Chondrocyte (in vitro differentiated cells): ENCODE measurements around the gene CPPED1. TPM values are rescaled to one million over a fixed set of nuclear protein-coding genes. Genes with fewer than 3 reads are reported as not detected.
A peak's percentile ranks its signal among the peaks of the same experiment; 100 is the strongest.

Experiments used
- DNase-seq: peaks from one replicate; pipeline ENCODE4 v3.0.0; 2021; ENCODE audit warnings: mixed read lengths, low spot score
- H3K27ac Mint-ChIP-seq: one replicate; pipeline ENCODE4 v1.8.0; 2021; ENCODE audit warnings: mild to moderate bottlenecking, moderate library complexity, mixed read lengths; ENCODE audit not compliant: unreplicated experiment
- H3K27me3 Mint-ChIP-seq: 2 replicates; pipeline ENCODE4 v1.8.0; 2021; ENCODE audit warnings: low read depth, mixed read lengths
- H3K36me3 Mint-ChIP-seq: 2 replicates; pipeline ENCODE4 v1.8.0; 2021; ENCODE audit warnings: low read depth, mixed read lengths
- H3K4me1 Mint-ChIP-seq: 2 replicates; pipeline ENCODE4 v1.8.0; 2021; ENCODE audit warnings: low read depth, mild to moderate bottlenecking, mixed read lengths
- H3K4me3 Mint-ChIP-seq: one replicate; pipeline ENCODE4 v1.8.0; 2021; ENCODE audit warnings: mild to moderate bottlenecking, moderate library complexity, mixed read lengths; ENCODE audit not compliant: unreplicated experiment
- H3K9me3 Mint-ChIP-seq: 2 replicates; pipeline ENCODE4 v1.8.0; 2021; ENCODE audit warnings: low read depth, mixed read lengths
- CTCF ChIP-seq: fragments of 200-600 bp; sonication (generic); IDR thresholded peaks from 2 replicates; pipeline ENCODE4 v1.5.0; 2021; ENCODE audit warnings: antibody characterized with exemption, mild to moderate bottlenecking, moderate library complexity
- long read RNA-seq: library from polyadenylated mRNA; stranded (forward); transcript quantifications from one replicate; pipeline ENCODE4 v2.0.0, GENCODE V29; 2021
- total RNA-seq: library from RNA; stranded (reverse); gene quantifications from 3 replicates; pipeline ENCODE4 v1.2.1, GENCODE V29; 2021

Gene CPPED1
- total RNA-seq, result 15.3 to 18.6 TPM (median 18.1 TPM) in 3 replicates
- long read RNA-seq, full-length matches to known transcripts, result 41 of 70 reads
- long read RNA-seq, partial matches to known transcripts, result 0 of 70 reads
- long read RNA-seq, other reads (novel, unspliced or antisense), result 29 of 70 reads

- no peaks in the 10 kb centered on the region for H3K36me3 Mint-ChIP-seq
- H3K27ac Mint-ChIP-seq, result peak within 1 kb of the TSS; percentile 96
- peak within 1 kb of the TSS; percentile 80 for H3K4me3 Mint-ChIP-seq
- H3K9me3 Mint-ChIP-seq, result no peaks in the 10 kb centered on the region
- H3K27me3 Mint-ChIP-seq, result no peaks in the 10 kb centered on the region
- no peak for TF ChIP-seq CTCF
- H3K4me1 Mint-ChIP-seq, result peaks cover 50% of the 10 kb centered on the region
- peak; percentile 97 for DNase-seq
Observed at GRCh38 chr16:12803203-12804093, at the start of gene CPPED1. Gene CPPED1, minus strand, starts transcription at chr16:12803887. Its CDS starts 111 bp downstream, at chr16:12803776.

- Mint-ChIP-seq H3K9me3 (no peaks in the 10 kb centered on the region), H3K4me3 (no peak overlapping the region), H3K4me1 (no peaks in the 10 kb centered on the region), H3K36me3 (no peaks in the 10 kb centered on the region), H3K27me3 (peaks cover 6% of the 10 kb centered on the region), H3K27ac (no peak overlapping the region)
- TF ChIP-seq CTCF, result no peak
- no peak for DNase-seq
Observed at GRCh38 chr16:12850186-12850585, 46.5 kb upstream of the CPPED1 start.

- DNase-seq, result no peak
- Mint-ChIP-seq H3K27ac (no peak overlapping the region), H3K4me1 (no peaks in the 10 kb centered on the region), H3K4me3 (no peak overlapping the region), H3K9me3 (no peaks in the 10 kb centered on the region), H3K36me3 (no peaks in the 10 kb centered on the region), H3K27me3 (peaks cover 12% of the 10 kb centered on the region)
- TF ChIP-seq CTCF, result no peak
Observed at GRCh38 chr16:12846592-12846991, 42.9 kb upstream of the CPPED1 start.

- TF ChIP-seq CTCF, result no peak
- Mint-ChIP-seq H3K27ac (no peak overlapping the region), H3K9me3 (no peaks in the 10 kb centered on the region), H3K4me3 (no peak overlapping the region), H3K36me3 (no peaks in the 10 kb centered on the region), H3K27me3 (peaks cover 8% of the 10 kb centered on the region), H3K4me1 (no peaks in the 10 kb centered on the region)
- DNase-seq, result no peak
Observed at GRCh38 chr16:12845282-12845681, 41.6 kb upstream of the CPPED1 start.

- Mint-ChIP-seq H3K36me3 (no peaks in the 10 kb centered on the region), H3K27ac (no peak overlapping the region), H3K27me3 (peaks cover 3% of the 10 kb centered on the region), H3K4me3 (no peak overlapping the region), H3K4me1 (peaks cover 3% of the 10 kb centered on the region), H3K9me3 (peaks cover 8% of the 10 kb centered on the region)
- no peak for DNase-seq
- TF ChIP-seq CTCF, result no peak
Observed at GRCh38 chr16:12837756-12838155, 34.1 kb upstream of the CPPED1 start.
